Measurements from ENCODE around the gene TRIM13.
"Not testable (repeated sequence)": the region's sequence is repeated elsewhere in the genome, so short reads cannot be mapped to it uniquely, and the experiment has no call there.

Gene TRIM13

GRCh38 chr13:49996951-49997895 lies at the start of gene TRIM13:
TSS of gene TRIM13 (plus strand) at chr13:49997042. CDS start at chr13:50011941, 14,899 bp downstream.
- DNase-seq = peak; percentile 72 to 73

DNA sequence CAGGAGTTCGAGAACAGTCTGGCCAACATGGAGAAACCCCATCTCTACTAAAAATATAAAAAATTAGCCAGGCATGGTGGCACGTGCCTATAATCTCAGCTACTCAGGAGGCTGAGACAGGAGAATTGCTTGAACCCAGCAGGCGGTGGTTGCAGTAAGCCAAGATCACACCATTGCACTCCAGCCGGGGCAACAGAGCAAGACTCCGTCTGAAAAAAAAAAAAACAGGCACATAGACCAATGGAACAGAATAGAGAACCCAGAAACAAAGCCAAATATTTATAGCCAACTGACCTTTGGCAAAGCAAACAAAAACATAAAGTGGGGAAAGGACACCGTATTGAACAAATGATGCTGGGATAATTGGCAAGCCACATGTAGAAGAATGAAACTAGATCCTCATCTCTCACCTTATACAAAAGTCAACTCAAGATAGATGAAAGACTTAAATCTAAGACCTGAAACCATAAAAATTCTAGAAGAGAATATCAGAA lies 48.0 kb upstream of the TRIM13 start:
- DNase-seq = not testable (repeated sequence)

- no peak for DNase-seq
Observed at GRCh38 chr13:49951754-49952535, 44.9 kb upstream of the TRIM13 start.

- DNase-seq = no peak
Observed at GRCh38 chr13:49953560-49953959, 43.3 kb upstream of the TRIM13 start.

DNA sequence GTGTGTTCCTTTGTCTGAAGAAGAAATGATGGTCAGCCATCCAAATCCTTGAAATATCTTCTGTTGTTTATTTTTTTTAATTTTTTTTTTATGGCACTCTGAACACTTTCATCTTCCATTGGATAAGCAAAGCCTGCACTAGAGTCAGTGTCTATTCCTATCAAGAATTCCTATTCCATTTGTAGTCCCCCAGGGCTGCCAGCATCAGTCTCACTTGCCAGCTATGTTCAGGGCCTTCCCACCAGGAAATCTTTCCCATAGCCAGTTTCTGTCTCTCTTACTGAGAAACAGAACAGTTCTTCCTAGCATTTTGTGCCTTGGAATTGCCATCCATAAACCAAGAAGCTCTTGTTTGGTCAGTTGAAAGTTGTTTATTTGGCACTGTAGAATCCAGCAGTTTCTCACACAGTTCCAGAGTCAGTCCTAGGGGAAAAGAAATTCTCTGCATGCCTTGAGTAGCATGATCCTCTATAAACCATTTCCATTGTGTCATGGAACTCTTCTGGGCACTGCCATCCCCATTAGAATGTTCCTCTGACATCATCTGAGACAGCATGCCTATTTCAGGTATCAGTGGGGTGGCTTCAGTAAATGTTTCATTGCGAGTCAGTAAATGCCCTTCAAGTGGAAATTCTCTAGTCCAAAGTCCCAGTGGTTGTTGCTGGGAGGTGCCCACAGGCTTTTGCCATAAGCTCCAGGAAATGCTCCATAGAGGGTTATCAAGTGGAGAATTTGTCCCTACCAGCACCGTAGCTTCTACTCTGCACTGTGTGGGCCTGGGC lies 42.0 kb upstream of the TRIM13 start:
- DNase-seq = no peak

GRCh38 chr13:49956131-49956530 lies 40.7 kb upstream of the TRIM13 start:
- DNase-seq = no peak

DNA sequence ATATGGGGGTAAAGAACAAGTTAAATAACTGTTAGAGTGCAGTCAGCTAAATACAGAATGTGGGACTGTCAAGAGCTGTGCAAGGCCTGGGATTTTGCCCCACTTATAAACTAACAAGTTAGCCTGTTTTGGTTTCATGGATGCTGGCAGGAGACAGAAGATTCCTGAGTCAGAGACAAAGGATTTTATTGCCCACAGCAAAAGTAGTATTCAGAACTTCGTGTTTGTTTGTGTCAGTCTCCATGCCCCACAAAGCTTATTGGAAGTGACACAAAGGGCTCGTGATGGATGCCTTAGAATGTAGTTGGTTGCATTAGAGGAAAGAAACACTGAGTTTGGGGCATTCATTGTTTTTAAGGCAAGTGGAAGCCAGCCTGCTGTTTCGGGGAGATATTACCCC lies 38.5 kb upstream of the TRIM13 start:
- DNase-seq = no peak

- DNase-seq = no peak
Observed at GRCh38 chr13:49967456-49967855, 29.4 kb upstream of the TRIM13 start.

GRCh38 chr13:49972709-49973108 lies 24.1 kb upstream of the TRIM13 start:
- DNase-seq = no peak

DNA sequence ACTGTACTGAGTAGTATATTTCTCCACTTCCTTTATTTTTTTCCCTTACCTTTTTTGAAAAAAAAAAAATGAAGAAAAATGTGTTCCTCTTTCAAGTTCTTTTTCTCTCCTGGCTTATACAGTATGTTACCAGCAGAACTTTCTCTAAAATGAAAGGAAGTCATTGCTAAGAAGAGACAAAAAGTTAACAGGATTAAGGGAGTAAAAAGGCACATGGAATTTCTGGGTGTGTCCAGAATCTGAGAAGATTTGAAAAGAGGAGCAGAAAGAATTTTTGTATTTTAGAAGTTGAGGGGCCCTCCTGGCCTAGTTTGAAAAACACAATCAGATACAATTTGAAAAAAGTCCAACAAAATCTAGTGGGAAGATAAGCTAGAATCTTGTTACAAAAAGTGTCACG lies 21.0 kb upstream of the TRIM13 start:
- no peak for DNase-seq

- DNase-seq = peak; percentile 44 to 52
Observed at GRCh38 chr13:49976314-49977258, 20.3 kb upstream of the TRIM13 start.

DNA sequence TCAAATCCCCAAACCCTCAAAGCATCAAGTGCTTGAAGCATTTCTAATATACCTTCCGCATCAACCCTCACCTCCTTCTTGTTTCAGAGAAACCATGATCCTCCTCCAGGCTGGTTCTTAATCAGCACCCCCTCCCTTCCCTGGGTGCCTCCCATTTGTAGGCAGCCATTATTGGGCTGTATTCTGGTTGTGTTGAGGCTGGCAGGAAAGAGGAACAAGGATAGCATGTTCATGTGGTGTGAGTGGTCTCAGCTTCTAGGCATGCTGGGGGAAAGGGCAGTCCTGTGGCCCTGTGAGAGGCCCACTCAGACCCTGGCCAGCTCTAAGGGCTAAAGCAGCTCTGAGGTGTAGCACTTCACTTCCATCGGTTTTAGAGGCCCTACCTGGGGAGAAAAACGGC lies 18.9 kb upstream of the TRIM13 start:
- DNase-seq = no peak

DNA sequence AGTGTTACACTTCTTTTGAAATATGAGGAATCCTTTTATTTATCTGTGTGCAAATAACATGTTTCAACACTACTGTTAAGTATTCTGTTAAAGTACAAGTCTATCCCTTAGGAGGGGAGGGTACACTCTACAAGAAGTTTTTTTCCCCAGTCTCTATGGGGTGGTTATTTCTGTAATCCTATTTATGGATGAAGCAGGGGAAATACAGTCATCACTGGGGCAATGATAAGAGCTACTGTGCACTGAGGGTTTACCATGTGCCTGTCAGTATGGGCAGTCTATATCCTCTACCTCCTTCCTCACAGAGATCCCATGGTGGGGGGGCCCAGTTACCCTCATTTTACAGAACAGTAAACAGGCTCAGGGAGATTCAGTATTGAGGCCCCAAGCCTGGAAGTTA lies 16.6 kb upstream of the TRIM13 start:
- no peak for DNase-seq

DNA sequence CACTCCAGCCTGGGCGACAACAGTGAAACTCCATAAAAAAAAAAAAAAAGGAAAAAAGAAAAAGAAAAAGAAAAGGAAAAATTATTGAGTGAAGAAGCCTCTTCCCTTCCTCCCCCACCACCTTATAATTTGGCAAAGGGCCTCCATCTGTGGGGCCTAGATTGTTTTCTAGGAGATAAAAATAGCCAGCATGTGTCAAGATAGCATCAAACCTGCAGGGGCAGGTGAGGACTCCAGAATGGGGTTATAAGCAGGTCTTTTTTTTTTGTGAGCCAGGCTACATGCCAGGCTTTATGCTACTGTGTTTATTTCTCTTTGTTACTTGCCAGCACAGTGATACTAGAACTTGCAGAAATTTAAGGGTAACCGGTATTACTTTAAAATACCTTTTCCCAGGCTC lies 11.7 kb upstream of the TRIM13 start:
- DNase-seq = no peak

GRCh38 chr13:49986471-49986870 lies 10.4 kb upstream of the TRIM13 start:
- DNase-seq = no peak

- DNase-seq = not testable (repeated sequence)
Observed at GRCh38 chr13:49990612-49991011, 6.2 kb upstream of the TRIM13 start.

DNA sequence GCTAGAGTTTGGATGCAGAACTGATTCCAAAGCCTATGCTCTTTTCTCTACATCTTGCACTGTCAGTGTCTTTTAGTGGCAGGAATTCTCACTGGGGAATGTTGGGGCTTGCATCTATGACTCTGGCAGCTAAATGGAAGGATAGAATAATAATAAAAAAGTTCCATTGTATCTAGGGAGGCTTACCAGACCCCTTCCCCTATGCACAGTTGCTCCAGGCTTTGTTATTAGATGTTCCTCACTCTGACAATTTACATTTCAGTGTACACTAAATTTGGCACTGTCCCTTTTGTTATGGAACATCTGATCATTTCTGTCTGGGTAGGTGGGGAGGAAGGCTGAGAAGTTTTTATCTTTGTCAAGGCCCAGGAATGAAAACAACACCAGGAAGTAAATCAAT lies 3.7 kb upstream of the TRIM13 start:
- no peak for DNase-seq

DNA sequence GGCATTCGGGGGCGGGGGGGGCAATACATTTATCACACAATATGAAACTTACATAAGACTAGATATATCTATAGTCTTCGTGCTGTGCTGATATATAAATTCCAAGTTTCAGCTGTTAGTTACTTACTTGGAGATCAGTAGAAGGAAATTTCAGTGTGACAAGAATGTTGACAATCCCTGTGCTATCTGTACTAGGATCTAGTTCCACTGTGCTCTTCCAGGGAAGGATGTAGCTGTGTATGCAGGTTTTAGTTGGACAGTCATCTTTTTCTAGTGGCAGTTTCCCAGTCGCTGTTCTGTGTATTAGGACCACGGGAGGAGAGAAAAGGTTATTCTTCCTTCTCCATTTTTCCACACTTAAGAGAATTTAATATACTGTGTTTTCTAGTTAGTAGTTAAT lies 3.2 kb upstream of the TRIM13 start:
- no peak for DNase-seq

- DNase-seq = no peak
Observed at GRCh38 chr13:49995625-49996101, 1.2 kb upstream of the TRIM13 start.

GRCh38 chr13:49996161-49996915 lies 504 bp upstream of the TRIM13 start:
- peak; percentile 65 to 76 for DNase-seq

DNA sequence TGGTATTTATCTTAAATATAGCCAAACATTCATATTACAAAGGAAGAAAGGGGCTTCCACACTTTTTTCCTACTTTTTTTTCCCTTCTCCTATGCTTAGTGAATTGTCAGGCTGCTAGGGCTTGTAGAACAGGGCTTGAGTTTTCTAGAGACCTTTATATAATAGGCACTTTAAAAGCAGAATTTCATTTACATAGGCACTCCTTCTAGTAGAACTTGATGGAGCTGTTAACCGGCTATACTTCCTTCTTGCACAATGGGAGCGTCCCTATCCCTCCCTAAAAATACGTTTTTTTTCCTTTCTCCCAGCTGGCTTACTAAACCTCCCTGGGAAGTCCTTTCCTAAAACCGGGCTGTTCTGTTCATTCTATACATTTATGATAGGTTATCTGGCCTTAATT lies 1.1 kb downstream of the TRIM13 start:
- no peak for DNase-seq

Measured in SHP77 (cell line).